RPMI7951 (cell line): ENCODE data around the gene LGALS9. TPM values are rescaled to one million over a fixed set of nuclear protein-coding genes. Genes with fewer than 3 reads are reported as not detected.
"Not testable (repeated sequence)": the region's sequence is repeated elsewhere in the genome, so short reads cannot be mapped to it uniquely, and the experiment has no call there.

Experiments used
- DNase-seq: peaks from one replicate; pipeline ENCODE4 v3.0.0-alpha.2; 2012; ENCODE audit warnings: low read depth
- total RNA-seq: library from RNA; depleted of rRNA; stranded (reverse); fragments of >200 nt; shearing (Covaris generic); gene quantifications from 2 replicates; pipeline ENCODE4 v1.2.3, GENCODE V29; 2014

LGALS9 gene
- total RNA-seq, 1 experiment from 2014 or later, result 7.1 TPM

DNA sequence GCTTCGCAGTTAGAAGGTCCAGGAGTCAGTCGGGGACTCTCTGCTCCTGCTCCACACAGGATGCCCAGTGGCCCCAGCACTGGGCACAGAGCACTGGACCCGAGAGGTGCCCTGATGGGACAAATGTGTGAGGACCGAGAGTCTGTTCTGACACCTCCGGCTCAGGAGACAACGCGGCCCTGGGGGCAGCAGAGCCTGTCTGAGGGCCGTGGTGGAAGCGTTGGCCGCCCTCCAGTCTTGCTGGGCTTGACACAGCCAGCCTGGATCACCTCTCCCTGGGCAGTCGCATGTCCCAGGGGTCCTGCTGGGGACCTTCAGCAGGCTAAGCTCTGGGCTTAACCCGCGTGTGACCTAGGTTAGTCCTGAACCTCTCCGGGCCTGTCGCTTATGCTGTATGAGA, 23.1 kb downstream of the LGALS9 start:
- DNase-seq, result no peak

DNA sequence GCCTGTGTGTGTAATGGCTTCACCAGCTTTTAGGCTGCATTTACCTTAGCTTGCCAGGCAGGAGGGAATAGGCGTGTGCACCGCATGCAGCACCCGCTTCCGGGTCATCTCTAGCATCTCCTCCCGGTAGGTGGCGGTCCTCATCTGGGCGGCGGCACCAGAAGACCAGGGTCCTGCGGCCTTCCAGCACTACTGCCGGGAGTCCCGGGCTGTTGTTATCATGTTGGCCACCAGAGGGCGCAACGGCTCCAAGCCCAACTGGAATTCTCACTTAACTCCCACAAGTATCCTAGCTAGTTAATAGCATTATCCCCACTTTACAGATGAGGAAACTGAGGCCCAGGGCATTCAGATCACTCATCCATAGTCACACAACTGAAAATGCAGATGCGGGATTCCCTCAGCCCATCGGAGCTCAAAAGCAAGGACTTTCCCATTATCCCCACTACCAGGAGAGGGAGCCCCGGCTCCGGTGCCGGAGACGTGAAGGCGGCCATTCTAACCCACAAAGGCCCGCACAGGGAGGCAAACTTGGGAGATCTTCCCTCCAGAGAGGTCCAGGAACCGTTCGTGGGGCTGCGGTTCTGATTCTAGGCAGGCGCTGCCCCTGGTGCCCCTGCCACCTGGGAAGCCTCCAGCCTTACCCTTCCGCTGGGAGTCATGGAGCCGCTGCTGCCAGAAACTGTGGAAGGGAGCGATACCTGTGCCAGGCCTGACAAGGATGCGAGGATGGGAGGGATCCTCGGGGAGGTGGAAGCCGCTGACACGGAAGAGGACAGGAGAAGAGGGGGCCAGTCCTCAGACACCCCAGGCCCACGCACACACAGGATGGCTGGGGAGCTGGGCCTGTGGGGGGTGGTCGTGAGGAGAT, 23.9 kb downstream of the LGALS9 start:
- DNase-seq, result peak; percentile 56

DNA sequence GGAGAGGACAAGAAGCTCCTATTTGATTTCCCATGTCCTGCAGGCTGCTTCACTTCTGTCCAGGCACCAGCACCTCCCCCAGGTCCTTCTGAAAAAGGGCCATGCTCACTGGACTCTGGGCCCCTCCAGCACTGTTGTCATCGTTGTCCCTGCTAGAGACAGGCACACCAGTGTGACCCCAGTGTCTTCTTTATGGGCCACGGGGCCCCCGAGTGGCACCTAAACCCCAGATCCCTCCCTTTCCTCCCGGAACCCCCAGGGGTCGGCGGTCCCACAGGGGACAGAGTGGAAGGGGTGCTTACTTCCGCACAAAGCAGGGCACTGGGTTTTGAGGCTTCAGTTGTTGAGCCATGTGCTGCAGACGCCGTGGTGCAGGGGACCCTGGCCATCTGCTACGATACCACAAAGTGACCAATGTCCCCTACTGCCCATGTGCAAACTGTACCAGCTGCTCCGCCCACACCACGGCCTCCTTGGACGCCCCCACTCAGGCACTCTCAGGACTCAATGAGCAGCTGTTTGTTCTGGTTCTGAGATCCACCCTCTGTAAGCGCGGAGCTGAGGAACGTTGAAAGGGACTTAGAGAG, 24.6 kb downstream of the LGALS9 start:
- DNase-seq, result not testable (repeated sequence)

DNA sequence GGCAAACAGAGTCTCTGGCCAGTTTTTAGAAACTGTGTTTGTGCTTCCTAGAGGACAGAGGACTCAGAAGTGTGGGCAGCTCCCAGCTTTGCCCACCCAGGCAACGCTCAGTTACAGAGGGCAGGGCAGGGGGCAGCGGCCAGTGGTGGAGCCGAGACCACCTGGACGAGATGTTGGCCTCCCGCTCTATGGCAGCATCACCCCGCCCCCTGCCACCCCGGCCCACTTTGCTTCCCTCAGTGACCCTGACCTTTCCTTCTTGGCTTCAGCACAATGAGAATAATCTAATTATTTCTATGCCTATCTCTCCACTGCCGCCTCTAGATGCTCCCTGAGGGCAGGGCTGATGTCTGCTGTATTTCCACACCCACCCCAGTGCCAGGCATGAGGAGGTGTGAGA, 25.6 kb downstream of the LGALS9 start:
- DNase-seq, result not testable (repeated sequence)

DNA sequence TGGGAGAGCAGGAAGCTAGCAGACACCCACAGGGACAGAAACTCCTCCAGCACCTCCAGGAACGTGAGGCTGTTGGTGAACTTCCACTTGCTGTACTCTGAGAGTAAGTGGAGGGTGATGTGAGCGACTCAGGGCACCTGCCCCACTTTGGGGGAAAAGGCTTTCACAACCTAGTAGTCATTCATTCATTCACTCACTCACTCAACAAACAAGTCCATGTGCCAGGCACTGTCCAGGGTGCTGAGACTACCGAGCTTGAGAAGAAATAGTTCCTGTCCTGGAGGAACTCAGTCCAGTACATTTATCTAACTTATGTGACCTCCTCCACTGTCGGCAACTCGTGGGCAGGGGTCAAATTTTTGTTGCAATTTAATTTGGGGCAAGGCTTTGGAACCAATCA, 26.6 kb downstream of the LGALS9 start:
- DNase-seq, result peak; percentile 18

DNA sequence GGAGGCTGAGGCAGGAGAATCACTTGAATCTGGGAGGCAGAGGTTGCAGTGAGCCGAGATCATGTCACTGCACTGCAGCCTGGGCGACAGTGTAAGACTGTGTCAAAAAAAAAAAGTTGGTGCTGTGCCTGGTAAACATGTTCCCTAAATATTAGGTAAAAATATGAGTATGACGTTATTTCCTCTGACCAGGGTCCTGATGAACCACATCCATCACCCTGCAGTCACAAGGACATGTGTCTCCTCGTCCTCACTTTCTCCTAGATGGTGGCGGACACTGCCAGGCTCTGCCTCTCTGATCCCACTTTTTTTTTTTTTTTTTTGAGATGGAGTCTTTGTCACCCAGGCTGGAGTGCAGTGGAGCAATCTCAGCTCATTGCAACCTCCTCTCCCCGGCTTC, 28.7 kb downstream of the LGALS9 start:
- DNase-seq, result no peak

DNA sequence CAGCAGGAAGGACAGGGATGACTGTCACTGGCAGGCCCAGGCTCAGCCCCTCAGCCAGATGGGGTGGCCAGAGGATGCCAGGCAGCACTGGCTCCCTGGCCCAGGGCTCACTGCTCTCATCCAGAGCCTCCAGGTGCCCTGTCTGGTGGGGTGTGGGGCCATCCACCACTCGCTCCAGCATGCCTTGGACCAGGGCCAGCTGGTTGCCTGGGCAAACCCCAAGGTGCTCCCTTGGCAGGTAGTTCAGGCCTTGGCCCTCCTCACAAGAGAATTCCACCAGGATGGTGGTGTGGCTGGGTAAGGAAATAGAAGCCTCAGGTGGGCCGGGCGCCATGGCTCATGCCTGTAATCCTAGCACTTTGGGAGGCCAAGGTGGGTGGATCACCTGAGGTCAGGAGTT, 29.4 kb downstream of the LGALS9 start:
- no peak for DNase-seq

DNA sequence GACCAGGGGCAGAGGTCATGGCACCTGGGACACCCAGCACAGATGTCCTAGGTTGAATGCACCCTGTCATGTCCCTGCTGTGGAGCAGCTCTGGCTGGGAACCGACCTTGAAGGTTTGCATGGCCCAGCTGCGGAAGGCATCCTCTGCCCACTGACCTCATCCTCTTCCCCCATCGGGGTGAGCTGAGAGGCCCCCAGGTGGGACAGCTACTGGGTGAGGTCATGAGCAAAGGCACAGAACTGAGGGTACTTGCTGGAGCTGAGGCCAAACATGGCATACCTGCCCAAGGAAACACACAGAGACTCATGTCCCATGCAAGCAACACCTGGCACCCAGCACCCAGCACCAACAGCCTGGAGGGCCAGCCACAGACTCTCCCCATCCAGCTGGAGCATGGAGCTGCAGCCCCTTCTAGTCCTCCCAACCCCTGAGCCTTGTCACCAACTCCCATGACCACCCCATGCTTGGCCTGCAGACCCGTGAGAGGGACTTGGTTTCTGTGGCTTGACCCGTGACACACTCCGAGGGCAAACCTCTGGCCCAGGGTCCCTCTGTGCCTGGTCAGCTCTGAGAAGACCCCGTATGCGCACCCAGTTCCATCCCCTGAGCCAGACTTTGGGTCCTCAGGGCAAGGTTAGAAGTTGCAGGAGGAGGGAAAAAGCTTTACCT, 33.1 kb downstream of the LGALS9 start:
- no peak for DNase-seq

DNA sequence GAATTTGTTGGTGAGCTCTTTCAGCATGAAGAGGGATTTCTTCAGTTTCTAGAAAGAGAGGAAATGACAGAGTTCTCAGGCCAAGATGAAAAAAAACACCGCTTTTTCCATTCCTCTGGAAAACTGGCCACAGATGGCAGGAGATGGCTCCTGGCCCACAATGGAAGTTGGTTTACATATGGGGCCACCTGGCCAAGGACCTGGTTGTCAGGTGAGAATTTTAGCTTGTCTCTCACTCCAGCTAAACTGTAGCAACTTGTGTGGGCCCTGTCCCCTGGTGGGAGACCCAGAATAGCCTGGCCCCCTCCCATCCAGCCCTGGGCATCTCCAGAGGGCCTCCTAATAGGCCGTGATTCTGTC, 33.6 kb downstream of the LGALS9 start:
- no peak for DNase-seq

DNA sequence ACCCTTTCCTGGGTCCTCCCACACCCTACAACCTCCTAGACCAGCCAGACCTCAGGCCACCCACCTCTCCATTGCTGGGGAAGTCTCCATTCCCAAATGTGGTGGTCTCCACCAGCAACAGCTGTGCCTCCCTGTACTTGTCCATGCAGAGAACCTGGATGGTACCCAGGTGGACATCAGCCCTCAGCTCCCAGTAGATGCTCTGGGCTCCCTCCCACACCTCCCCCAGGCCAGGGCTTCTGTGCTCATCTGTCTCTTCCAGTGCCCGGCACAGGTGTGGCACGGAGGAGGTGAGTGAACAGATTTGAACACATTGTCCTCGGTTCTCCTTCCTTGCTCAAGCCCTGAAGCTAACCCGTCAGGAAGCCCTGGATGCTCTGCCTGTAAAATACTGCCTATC, 34.6 kb downstream of the LGALS9 start:
- DNase-seq, result no peak

DNA sequence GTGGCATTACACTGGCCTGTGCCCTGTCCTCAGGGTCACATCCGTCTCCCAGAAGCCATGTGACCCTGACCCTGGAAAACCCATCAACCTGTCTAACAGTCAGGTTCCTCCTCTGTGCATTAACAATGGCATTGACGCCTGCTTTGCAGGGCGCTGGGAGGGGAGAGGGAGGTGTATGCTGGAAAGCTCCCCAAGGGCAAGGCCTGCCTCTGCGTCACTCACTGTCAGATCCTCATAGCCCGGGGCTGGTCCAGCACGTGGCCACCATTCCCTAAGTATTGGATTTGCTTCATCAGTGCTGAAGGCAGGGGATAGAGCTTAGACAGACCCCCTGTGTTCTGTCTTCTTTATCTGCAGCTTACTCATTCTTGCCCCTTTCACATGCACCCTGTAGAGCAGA, 35.3 kb downstream of the LGALS9 start:
- not testable (repeated sequence) for DNase-seq

DNA sequence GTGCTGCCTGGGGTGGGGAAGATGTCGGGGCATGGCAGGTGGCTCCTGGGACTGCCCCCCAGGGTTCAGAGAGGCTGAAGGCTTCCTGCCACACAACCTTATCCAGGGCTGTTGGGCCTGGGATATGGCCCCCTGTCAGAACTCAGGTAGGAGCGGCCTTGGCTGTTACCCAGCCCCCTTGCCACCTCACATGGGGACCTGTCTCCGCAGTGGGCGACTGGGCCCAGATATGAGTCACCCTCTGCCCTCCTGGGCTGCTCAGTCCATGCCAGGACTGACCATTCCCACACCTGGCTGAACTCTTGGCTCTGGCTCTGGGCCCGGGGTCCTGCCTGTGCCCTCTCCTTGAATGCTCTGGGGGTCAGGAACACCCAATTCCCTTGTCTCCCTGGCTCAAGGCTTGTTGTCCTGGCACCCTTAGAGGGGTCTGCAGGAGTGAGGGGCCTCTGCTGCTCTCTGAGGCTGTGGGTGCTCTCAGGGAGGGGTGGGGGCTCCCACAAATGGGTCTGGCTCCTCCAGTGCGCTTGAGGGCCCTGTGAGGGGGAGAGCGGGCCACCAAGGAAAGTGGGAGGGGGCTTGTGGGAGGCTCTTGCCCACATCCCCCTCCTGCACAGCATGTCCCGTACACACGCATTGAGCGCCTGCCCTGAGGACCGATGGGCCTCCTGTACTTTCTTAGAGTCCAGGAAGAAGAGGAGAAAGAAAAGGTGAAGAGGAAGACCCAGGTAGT, 36.0 kb downstream of the LGALS9 start:
- DNase-seq, result no peak

DNA sequence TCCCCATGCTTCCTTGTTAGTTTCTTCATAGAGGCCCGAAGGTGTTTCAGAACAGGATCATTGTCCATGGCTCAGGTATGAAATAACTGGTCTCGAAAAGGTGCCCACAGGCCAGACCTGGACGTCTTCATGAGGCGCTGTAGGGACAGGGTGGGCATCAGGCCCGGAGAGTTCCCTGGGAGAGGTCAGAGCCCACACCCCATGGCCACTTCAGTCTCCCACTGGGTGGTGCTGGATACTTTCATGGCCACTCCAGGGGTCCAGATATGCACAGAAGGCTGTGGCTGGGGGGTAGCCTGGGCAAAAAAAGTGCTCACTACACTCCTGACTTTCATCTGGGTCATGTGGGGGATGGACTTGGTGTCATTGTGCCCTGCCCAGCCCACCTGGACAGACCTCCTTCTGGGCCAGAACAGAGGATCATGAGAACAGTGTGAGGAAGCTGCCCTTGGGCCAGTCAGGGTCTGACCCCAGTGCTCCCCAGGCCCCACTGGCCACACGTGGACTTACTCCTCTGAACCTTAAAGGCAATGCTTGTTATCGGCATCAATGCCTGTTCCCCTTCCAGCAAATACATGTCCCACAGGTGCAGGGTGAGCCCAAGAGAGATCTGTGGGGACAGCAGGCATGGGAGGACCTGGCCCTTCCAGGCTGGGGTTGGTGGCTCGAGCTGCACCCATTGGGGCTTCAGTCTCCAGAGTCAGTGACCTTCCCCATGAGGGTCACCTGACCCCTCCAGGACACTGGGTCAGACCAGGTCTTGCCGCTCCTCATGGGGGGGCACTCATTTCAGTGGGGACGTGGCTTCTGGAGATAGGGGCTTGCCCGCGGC, 36.9 kb downstream of the LGALS9 start:
- no peak for DNase-seq

DNA sequence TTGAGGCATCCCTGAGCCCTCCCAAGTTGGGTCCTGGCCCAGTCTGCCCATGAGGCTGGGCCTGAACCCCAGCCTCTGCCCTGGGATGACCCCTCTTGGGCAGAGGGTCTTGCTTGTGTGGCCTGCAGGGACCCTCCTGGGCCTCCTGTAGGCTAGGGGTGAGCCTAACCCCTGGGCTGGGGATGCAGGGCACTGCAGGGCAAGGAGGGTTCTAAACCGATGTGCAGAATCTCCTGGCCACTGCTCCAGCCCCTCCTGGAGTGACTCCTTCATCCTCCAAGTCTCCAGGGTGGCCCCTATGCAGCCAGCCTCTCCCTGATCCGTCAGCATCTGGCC, 37.5 kb downstream of the LGALS9 start:
- DNase-seq, result no peak

DNA sequence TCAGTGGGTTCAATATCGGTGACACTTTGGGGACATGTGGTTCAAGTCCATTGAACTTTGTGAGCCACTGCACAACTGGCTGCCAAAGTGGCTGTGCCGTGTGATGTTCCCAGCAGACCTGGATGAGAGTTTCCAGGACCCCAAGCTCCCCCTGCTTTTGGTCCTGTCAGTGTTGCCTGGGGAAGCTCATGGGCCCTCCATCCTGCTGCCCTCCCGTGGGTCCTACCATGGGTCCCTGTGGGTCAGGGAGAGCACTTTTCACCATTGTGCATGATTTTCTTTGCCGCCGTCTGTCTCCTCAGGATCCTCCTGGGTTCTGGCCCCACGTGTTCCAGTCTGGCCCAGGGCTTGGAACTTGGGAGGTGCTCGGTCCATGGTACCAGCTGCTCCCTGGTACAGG, 38.1 kb downstream of the LGALS9 start:
- DNase-seq, result no peak

DNA sequence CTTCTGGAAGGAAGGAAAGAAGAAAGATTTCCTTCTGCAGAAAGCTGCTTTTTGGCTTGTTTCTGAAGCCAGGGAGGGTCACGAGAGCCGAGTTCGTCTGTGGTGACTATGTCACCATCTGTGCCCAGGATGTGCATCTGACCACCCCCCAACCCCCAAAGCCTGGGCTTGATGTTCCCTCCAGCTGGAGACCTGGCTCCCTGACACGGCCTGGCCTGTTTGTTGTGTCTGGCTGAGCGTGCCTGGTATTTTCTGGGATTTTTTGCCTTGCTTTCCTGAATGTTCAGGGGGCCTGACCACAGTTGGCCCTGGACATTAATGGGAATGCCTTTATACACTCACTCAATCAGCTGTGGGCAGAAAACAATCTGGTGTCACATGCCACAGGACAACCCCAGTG, 38.9 kb downstream of the LGALS9 start:
- no peak for DNase-seq

DNA sequence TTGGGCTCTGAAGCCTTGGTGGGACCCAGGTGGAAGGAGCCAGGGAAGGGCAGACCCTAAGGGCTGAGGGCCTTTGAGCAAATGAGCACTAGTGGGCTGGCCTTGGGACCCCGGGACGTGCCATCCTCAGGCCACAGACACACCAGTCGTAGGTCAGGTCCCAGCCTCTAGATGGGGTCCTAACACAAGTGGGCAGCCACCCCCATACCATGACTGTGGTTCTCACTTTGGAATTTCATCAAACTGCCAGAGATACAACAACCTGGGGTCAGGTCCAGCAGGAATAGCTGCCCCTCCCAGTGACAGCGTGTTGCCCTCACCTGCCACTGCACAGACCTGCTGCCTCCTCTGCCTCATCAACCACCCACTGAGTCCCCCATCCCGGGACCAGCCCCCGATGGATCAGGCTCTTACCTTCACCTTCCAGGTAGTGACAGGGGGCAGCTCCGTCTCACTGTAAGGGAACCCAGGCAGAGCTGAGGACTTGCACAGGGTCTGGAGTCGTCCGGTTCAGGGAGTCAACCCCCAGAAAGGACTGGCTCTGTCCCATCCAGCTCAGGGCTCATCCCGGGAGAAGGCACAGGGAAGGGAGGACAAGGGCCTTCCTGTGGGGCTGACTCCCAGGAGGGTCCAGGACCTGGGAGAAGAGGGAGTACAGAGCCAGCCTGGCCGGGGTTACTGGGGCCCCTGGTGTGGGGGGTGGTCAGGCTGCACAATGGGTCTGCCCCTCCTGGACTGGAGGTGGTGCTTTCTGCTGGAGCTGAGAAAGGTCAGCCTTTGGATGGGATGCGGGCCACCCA, 40.0 kb downstream of the LGALS9 start:
- DNase-seq, result no peak

DNA sequence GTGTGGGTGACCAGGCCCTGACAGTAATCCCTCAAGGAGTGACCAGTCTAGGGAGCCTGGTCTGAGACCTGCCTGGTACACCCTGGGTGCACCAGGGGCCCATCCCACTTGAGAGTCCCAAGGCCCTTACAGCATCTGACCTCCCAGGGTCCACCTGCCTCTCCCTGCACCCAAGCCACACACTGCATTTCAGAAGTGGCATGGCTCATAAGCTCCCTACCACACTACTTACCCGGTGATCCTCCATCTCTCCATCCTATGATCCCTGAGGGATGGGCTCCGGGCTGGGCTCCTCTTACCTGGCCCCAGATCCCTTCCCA, 40.6 kb downstream of the LGALS9 start:
- no peak for DNase-seq

DNA sequence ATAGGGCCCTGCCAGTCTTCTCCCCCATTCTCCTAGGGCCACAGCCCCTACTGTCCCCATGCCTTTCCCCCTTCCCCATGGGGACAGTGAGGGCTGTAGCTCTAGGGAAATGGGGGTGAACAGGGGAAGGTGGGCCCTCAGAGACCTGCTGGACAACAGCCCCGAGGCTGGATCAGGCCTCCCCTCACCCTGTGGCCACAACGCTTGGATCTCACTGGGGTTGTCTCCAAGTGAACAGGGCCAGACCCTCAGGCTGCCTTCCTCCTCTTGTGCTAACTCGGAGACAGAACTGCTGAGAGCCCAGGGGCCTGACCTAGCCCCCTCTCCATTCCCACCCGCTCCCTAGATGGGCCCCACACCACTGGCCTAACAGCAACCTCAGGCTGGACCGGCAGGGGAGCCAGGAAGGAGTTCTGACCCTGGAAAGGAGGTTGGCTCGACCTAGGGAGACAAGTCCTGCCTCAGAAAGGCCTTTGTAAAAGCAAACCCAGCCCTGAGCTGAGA, 41.0 kb downstream of the LGALS9 start:
- not testable (repeated sequence) for DNase-seq

DNA sequence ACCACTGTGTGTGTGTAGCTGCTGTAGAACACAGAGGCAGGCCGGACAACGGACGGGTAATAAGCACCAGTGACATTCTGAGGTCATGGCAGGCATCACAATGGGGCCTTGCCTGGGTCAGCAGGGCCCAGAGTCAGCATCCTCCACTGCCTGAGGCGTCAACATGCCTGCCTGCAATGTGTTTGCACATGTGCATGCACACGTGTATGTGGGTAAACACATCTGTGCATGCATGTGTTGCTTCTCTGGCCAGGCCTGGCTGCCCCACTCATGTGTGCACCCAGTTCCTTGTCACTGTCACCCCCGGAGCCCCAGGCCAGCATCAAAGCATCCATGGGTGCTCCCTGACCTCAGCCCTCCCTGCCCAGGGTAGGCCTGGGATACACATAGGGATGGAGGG, 43.3 kb downstream of the LGALS9 start:
- no peak for DNase-seq

DNA sequence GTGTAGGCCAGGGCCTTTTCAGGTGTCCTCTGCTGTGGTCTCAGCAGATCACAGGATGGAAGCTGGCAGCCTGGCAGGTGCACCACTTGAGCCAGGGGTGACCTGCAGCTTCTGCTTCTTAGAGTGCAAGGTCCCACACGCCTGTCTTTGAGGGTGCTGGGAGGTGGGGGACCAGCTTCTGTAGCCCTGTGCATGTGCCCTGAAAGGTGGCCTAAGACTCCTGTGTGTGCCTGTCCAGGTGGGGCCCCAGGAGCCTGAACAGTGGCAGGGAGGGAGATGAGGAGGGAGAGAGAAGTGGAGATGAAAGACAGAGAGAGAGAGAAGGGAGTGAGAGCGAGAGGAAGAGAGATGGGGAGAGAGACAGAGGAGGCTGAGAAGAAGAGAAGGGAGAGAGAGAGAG, 46.2 kb downstream of the LGALS9 start:
- no peak for DNase-seq
